Measurements from ENCODE around the gene TRIM45.

- no peak for TF ChIP-seq POLR2A (IDR thresholded peaks at IDR 0.05)
- TF ChIP-seq CTCF (IDR thresholded peaks at IDR 0.05) = no peak
Observed at GRCh38 chr1:117107364-117107763, 14.2 kb downstream of the TRIM45 start.
